Ishikawa (cell line): Measurements from ENCODE around the gene THRB.
A peak's percentile ranks its signal among the peaks of the same experiment; 100 is the strongest.

Experiments used
- CEBPB ChIP-seq: IDR thresholded peaks from 2 replicates; pipeline ENCODE4 v1.6.1; 2012
- CREB1 ChIP-seq: IDR thresholded peaks from 2 replicates; pipeline ENCODE4 v1.6.1; 2012; ENCODE audit warnings: low read depth
- EGR1 ChIP-seq: IDR thresholded peaks from 2 replicates; pipeline ENCODE4 v1.6.1; 2012
- EP300 ChIP-seq: IDR thresholded peaks from 2 replicates; pipeline ENCODE4 v1.6.1; 2012; ENCODE audit warnings: borderline replicate concordance
- FOXM1 ChIP-seq: IDR thresholded peaks from 2 replicates; pipeline ENCODE4 v1.6.1; 2012; ENCODE audit warnings: low read depth, borderline replicate concordance
- NFIC ChIP-seq: IDR thresholded peaks from 2 replicates; pipeline ENCODE4 v1.6.1; 2012
- RAD21 ChIP-seq: IDR thresholded peaks from 2 replicates; pipeline ENCODE4 v1.6.1; 2012; ENCODE audit warnings: low read depth
- TAF1 ChIP-seq: IDR thresholded peaks from 2 replicates; pipeline ENCODE4 v1.6.1; 2012; ENCODE audit warnings: low read depth, mild to moderate bottlenecking
- TCF12 ChIP-seq: IDR thresholded peaks from 2 replicates; pipeline ENCODE4 v1.6.1; 2012; ENCODE audit warnings: low read depth
- TEAD4 ChIP-seq: IDR thresholded peaks from 2 replicates; pipeline ENCODE4 v1.6.1; 2012
- YY1 ChIP-seq: IDR thresholded peaks from 2 replicates; pipeline ENCODE4 v1.6.1; 2012; ENCODE audit warnings: low read depth
- ZBTB7A ChIP-seq: IDR thresholded peaks from 2 replicates; pipeline ENCODE4 v1.6.1; 2012; ENCODE audit warnings: low read depth
- TF ChIP-seq, protein P1 (sequence below): IDR thresholded peaks from 2 replicates; pipeline ENCODE4 v1.6.1; 2012
- TF ChIP-seq, protein P2 (sequence below): IDR thresholded peaks from 2 replicates; pipeline ENCODE4 v1.6.1; 2012
- TF ChIP-seq, protein P3 (sequence below): IDR thresholded peaks from 2 replicates; pipeline ENCODE4 v1.6.1; 2012; ENCODE audit warnings: low read depth, mild to moderate bottlenecking

The THRB gene

DNA sequence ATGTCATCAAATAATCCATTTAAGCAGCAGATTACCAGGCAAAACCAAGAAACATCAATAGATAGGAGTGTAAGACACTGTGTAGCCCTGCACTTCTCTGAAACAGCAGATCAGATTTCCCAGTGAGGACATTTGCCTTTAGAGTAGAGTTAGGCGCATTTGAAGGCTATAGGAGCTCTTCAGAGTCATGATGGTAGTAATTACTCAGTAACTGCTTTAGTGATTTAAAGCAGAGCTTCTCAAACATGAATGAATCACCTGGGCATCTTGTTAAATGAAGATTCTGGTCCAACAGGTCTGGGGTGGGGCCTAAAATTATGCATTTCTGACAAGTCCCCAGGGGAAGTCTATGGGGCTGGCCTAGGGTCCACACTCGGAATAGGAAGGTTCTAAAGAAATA, 36.9 kb downstream of the THRB start:
- TF ChIP-seq, protein P1, sequence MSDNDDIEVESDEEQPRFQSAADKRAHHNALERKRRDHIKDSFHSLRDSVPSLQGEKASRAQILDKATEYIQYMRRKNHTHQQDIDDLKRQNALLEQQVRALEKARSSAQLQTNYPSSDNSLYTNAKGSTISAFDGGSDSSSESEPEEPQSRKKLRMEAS: no peak
- TF ChIP-seq NFIC (no peak), FOXM1 (no peak), TAF1 (no peak), EP300 (no peak), TEAD4 (no peak)
- TF ChIP-seq, protein P2, sequence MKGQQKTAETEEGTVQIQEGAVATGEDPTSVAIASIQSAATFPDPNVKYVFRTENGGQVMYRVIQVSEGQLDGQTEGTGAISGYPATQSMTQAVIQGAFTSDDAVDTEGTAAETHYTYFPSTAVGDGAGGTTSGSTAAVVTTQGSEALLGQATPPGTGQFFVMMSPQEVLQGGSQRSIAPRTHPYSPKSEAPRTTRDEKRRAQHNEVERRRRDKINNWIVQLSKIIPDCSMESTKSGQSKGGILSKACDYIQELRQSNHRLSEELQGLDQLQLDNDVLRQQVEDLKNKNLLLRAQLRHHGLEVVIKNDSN: no peak

DNA sequence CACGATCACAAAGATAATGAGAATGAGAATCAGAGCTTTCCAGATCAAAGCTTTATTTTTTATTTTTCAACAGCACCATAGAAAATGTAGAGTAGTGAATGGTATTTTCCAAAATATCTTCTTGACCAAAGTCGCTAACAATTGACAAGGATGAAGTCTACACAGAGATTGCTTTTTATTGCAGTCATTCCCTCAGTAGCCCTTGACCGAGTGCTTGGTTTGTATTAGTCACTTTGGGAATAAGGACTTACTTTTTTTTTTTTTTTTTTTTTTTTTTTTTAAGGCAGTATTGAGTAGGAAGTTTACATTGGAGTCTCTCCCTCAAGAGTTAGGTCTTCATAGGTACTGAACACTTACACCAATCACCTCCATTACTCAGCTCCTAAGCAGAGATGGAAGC, 39.8 kb downstream of the THRB start:
- TF ChIP-seq, protein P3, sequence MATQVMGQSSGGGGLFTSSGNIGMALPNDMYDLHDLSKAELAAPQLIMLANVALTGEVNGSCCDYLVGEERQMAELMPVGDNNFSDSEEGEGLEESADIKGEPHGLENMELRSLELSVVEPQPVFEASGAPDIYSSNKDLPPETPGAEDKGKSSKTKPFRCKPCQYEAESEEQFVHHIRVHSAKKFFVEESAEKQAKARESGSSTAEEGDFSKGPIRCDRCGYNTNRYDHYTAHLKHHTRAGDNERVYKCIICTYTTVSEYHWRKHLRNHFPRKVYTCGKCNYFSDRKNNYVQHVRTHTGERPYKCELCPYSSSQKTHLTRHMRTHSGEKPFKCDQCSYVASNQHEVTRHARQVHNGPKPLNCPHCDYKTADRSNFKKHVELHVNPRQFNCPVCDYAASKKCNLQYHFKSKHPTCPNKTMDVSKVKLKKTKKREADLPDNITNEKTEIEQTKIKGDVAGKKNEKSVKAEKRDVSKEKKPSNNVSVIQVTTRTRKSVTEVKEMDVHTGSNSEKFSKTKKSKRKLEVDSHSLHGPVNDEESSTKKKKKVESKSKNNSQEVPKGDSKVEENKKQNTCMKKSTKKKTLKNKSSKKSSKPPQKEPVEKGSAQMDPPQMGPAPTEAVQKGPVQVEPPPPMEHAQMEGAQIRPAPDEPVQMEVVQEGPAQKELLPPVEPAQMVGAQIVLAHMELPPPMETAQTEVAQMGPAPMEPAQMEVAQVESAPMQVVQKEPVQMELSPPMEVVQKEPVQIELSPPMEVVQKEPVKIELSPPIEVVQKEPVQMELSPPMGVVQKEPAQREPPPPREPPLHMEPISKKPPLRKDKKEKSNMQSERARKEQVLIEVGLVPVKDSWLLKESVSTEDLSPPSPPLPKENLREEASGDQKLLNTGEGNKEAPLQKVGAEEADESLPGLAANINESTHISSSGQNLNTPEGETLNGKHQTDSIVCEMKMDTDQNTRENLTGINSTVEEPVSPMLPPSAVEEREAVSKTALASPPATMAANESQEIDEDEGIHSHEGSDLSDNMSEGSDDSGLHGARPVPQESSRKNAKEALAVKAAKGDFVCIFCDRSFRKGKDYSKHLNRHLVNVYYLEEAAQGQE: no peak
- TF ChIP-seq ZBTB7A (no peak), YY1 (no peak), RAD21 (no peak), CEBPB (no peak), TCF12 (no peak), CREB1 (no peak)
- TF ChIP-seq, protein P2: no peak
- TF ChIP-seq, protein P1: no peak

DNA sequence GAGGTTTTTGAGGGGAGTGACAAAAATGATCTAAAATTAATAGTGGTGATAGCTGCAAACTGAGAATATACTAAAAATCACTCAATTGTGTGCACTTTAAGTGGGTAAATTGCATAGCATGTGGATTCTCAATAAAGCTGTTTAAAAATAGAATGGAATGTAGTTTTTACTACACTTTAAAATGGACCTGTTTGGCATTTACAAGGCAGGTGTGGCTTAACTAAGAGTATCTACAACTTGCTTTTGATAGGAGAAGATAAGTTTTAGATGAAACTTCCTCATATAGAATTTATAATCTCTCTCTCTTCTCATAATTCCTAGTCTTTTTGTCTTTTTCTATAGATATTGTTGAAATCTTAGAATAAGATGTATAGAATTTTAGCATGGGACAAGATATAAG, 40.3 kb downstream of the THRB start:
- TF ChIP-seq YY1: no peak
- no peak for TF ChIP-seq CREB1

DNA sequence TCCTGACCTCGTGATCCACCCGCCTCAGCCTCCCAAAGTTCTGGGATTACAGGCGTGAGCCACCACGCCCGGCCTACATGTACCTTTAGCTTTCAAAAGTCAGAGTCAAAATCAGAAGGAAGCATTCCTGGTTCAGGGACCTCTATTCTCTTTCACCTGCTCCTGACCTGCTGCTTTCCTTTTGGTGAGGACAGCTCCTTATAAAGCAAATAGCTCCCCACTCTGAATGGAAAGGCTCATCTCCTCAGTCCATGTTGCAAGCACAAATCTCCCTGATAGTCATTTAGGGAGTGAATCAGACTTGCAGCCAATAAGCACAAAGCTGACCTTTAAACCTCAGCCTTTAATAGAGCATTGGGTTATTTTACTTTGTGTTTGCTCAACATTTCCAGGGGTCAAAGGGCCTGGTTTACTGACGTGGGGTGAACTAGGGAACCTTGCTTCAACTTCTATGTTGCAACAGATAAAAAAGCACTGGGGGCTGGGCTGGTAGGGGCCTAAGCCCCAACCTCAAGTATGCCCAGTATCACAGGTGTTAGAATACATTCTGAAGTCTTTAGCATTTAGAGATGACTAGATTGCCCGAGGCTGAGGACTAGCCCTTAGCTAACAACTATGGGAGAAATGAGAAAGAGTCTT, 43.1 kb downstream of the THRB start:
- no peak for TF ChIP-seq FOXM1
- TF ChIP-seq NFIC: no peak
- TF ChIP-seq, protein P1: no peak
- TF ChIP-seq TEAD4: no peak

DNA sequence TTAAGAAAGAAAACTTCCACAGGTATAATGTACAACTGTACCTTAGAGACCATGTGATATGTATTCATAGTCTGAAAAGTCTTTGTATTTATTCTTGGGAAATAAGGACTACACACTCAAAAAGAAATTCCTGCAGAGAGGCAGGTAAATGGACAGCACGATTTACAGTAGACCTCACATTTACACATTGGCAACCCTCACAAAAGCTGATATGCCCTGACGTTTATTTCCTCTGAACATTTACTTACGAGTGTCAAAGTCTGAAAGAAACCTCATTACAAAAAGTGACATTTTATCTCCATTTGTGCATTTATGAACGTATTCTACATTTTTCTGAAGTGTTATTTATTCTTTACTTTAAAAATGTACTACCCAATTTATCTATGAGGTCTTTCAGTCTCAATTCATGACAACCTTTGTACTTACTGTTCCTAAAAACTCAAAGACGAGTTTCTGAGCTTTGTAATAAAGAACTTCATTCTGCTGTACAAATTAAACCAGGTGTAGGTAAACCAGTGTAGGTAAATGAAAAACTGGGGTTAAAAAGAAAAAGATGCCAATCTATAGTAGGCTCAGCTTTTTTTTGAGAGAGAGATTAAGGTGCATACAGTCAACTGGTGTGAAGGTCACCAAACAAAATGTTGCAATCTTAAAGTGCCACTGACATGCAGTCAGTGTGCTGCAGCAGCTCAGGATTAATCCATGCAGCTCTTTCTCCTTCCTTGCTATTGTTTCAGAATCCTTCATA, 44.3 kb downstream of the THRB start:
- peak; percentile 67 for TF ChIP-seq CEBPB
- no peak for TF ChIP-seq EGR1
- TF ChIP-seq, protein P3: no peak
- TF ChIP-seq ZBTB7A: no peak

DNA sequence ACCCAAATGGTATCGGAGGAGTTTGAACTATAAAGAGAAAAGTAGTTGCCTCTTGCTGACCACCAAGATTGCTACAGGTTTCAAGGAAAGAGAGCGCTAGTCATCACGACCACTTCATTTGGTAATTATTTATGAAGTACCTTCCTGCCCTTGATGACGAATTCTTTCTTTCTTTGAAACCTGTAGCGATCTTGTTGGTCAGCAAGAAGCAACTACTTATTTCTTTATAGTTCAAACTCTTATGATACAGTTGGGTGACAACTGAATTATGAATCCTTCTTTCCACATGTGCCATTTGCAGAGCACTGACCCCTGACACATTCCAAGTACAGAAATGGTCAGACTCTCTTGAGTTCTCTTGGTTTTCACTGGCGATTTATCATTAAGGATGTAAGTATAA, 46.8 kb downstream of the THRB start:
- TF ChIP-seq NFIC (no peak), TAF1 (no peak), CREB1 (no peak), TEAD4 (no peak), YY1 (no peak), ZBTB7A (no peak), TCF12 (no peak), EGR1 (no peak), RAD21 (no peak), EP300 (no peak)
- TF ChIP-seq, protein P3: no peak
- TF ChIP-seq, protein P2: no peak
- TF ChIP-seq, protein P1: no peak
